GM12878 (cell line): ENCODE measurements around the gene PPHLN1. TPM values are rescaled to one million over a fixed set of nuclear protein-coding genes. Genes with fewer than 3 reads are reported as not detected.

Source experiments
- ATAC-seq: fragments of 200-7000 bp; cut with Tn5 transposase; 3 replicates; pipeline ENCODE4 v1.9.1; 2020; ENCODE audit warnings: mild to moderate bottlenecking, moderate library complexity
- BruUV-seq: library from RNA; stranded (reverse); fragments of 400-500 nt; replicated peaks from 2 replicates; lab custom pipeline; 2021; lab: Mats Ljungman, UMichigan
- CTCF ChIA-PET: fragments of 300-600 bp; sonication (Branson Sonifier 250); formaldehyde crosslinking; extraction: SDS; loops from one replicate; lab custom pipeline; 2021; ENCODE audit warnings: inconsistent platforms; lab: Yijun Ruan, JAX
- POLR2A ChIA-PET: fragments of 350-600 bp; formaldehyde crosslinking; extraction: SDS; loops from one replicate; lab custom pipeline; 2021; ENCODE audit warnings: inconsistent platforms; lab: Charles Lee
- RAD21 ChIA-PET: fragments of 300-600 bp; sonication (Branson Sonifier 250); formaldehyde crosslinking; loops from one replicate; lab custom pipeline; 2023; ENCODE audit warnings: antibody characterized with exemption; ENCODE audit not compliant: unreplicated experiment; lab: Charles Lee
- SMC1A ChIA-PET: fragments of 300-600 bp; sonication (Branson Sonifier 250); formaldehyde crosslinking; loops from one replicate; lab custom pipeline; 2023; ENCODE audit not compliant: unreplicated experiment, uncharacterized antibody; lab: Charles Lee
- DNase-seq: peaks from one replicate; pipeline ENCODE4 v3.0.0-alpha.2; 2011; ENCODE audit warnings: low read depth, low spot score
- FAIRE-seq: peaks from 3 replicates; lab custom pipeline; 2011; peaks lifted over from hg19 to GRCh38; lab: Jason Lieb, UNC
- H2AFZ ChIP-seq: 2 replicates; pipeline ENCODE4 v1.6.0; 2011; ENCODE audit warnings: low read depth, low read length, control low read depth; ENCODE audit not compliant: control insufficient read depth
- H3K27ac ChIP-seq: 2 replicates; pipeline ENCODE4 v1.5.1; 2011; ENCODE audit warnings: control low read depth; ENCODE audit not compliant: control insufficient read depth, insufficient read depth
- H3K27me3 ChIP-seq, 2 experiments: replicated peaks in 1 of 2; 2 replicates each; pipeline versions ENCODE4 v1.6.0 to v1.6.1; 2011; ENCODE audit warnings: low read length in 1 of 2; ENCODE audit not compliant: control insufficient read depth in 2 of 2, insufficient read depth in 2 of 2
- H3K36me3 ChIP-seq, 2 experiments: 2 replicates each; pipeline ENCODE4 v1.5.1; 2011; ENCODE audit warnings: low read length in 1 of 2; ENCODE audit not compliant: control insufficient read depth in 2 of 2, insufficient read depth in 2 of 2
- H3K4me1 ChIP-seq: 2 replicates; pipeline ENCODE4 v1.6.1; 2011; ENCODE audit warnings: mild to moderate bottlenecking, low read length, moderate library complexity, mixed read lengths; ENCODE audit not compliant: control insufficient read depth, insufficient read depth
- H3K4me2 ChIP-seq: 2 replicates; pipeline ENCODE4 v1.6.0; 2011; ENCODE audit warnings: control low read depth; ENCODE audit not compliant: control insufficient read depth, insufficient read depth
- H3K4me3 ChIP-seq: fragments of 200-600 bp; sonication (generic); 2 replicates; pipeline ENCODE4 v1.5.1; 2016
- H3K79me2 ChIP-seq: 2 replicates; pipeline ENCODE4 v1.6.0; 2011; ENCODE audit warnings: low read length; ENCODE audit not compliant: control insufficient read depth, insufficient read depth
- H3K9ac ChIP-seq: 2 replicates; pipeline ENCODE4 v1.8.0; 2011; ENCODE audit warnings: low read length, control low read depth, mixed read lengths; ENCODE audit not compliant: control insufficient read depth, insufficient read depth
- H3K9me3 ChIP-seq: replicated peaks from 3 replicates; pipeline ENCODE4 v1.5.1; 2011; ENCODE audit warnings: mild to moderate bottlenecking, low read length; ENCODE audit not compliant: control insufficient read depth, insufficient read depth
- H4K20me1 ChIP-seq: 2 replicates; pipeline ENCODE4 v1.6.0; 2011; ENCODE audit not compliant: control insufficient read depth, insufficient read depth
- CBX5 ChIP-seq: sonication (generic); IDR thresholded peaks from 2 replicates; pipeline ENCODE4 v1.6.1; 2016; ENCODE audit warnings: low read depth, moderate library complexity, mild to moderate bottlenecking, inconsistent platforms
- EZH2 ChIP-seq: IDR thresholded peaks from 2 replicates; pipeline ENCODE4 v1.6.1; 2012; ENCODE audit warnings: low read depth, mild to moderate bottlenecking, control low read depth, inconsistent platforms, low read length, borderline replicate concordance; ENCODE audit not compliant: control insufficient read depth
- FOS ChIP-seq: IDR thresholded peaks from 3 replicates; pipeline ENCODE4 v1.6.1; 2011; ENCODE audit warnings: borderline replicate concordance; ENCODE audit not compliant: insufficient read length; ENCODE audit errors: extremely low read depth
- HDAC6 ChIP-seq: fragments of 200-600 bp; sonication (generic); IDR thresholded peaks from one replicate; pipeline ENCODE4 v1.8.0; 2017; ENCODE audit warnings: antibody characterized with exemption; ENCODE audit not compliant: unreplicated experiment
- HSF1 ChIP-seq: fragments of 150-350 bp; IDR thresholded peaks from 2 replicates; pipeline ENCODE4 v1.6.1; 2014; ENCODE audit warnings: mild to moderate bottlenecking, low read depth, low read length
- MLLT1 ChIP-seq: fragments of 450-650 bp; IDR thresholded peaks from 2 replicates; pipeline ENCODE4 v1.6.1; 2016; ENCODE audit warnings: mild to moderate bottlenecking
- NR2C2 ChIP-seq: IDR thresholded peaks from 2 replicates; pipeline ENCODE4 v1.6.1; 2011; ENCODE audit warnings: borderline replicate concordance, low read depth; ENCODE audit not compliant: control insufficient read depth, insufficient read length
- PKNOX1 ChIP-seq: fragments of 450-650 bp; IDR thresholded peaks from 2 replicates; pipeline ENCODE4 v1.6.1; 2016; ENCODE audit warnings: mild to moderate bottlenecking
- SIN3A ChIP-seq: IDR thresholded peaks from 2 replicates; pipeline ENCODE4 v1.6.1; 2012; ENCODE audit warnings: low read depth, low read length, improper control_type of control experiment
- ZBTB11 ChIP-seq: fragments of 450-650 bp; formaldehyde crosslinking; IDR thresholded peaks from 2 replicates; pipeline ENCODE4 v1.5.0; 2022; ENCODE audit warnings: mild to moderate bottlenecking, missing genetic modification characterization
- ZSCAN29 ChIP-seq: fragments of 450-650 bp; IDR thresholded peaks from 2 replicates; pipeline ENCODE4 v1.6.1; 2017; ENCODE audit warnings: mild to moderate bottlenecking, moderate library complexity
- WGBS: methylation state at CpG from one replicate; pipeline ENCODE4 v1.1.6; 2016; ENCODE audit warnings: low lambda C conversion rate; ENCODE audit not compliant: insufficient replicate concordance, insufficient coverage; ENCODE audit errors: missing lambda C conversion rate; 5-methylcytosine and 5-hydroxymethylcytosine counted together
- in situ Hi-C: fragments of 300-500 bp; cut with MboI; formaldehyde crosslinking; loops from 9 replicates; pipeline ENCODE4 v1.14.3; 2018; ENCODE audit warnings: mixed read lengths
- intact Hi-C: fragments of 100-400 bp; cut with micrococcal nuclease; formaldehyde crosslinking; loops from one replicate; pipeline ENCODE4 v1.14.2; 2022; ENCODE audit not compliant: unreplicated experiment
- polyA plus RNA-seq, 11 experiments: library from polyadenylated mRNA; depleted of rRNA in 4 of 11; unstranded in 6 of 11; stranded (reverse) in 5 of 11; fragments of >200 nt; fragmentation: Nextera tagmentation in 4 of 11; fragmentation: Illumina TruSeq in 1 of 11; extraction: Ambion mirVana in 4 of 11; extraction: Trizol in 1 of 11; gene quantifications; 1 replicate in 1 of 11; 2 replicates in 10 of 11; pipeline versions ENCODE4 v1.2.1 to v1.2.3, GENCODE V29; 2011 to 2016; ENCODE audit warnings: inconsistent platforms in 2 of 11, missing spikeins in 2 of 11, low read depth in 1 of 11
- total RNA-seq, 4 experiments: library from RNA; depleted of rRNA in 3 of 4; stranded (reverse); fragments of >200 nt in 3 of 4; fragmentation: Illumina TruSeq in 1 of 4; extraction: Trizol in 1 of 4; gene quantifications; 2 replicates each; pipeline versions ENCODE4 v1.2.1 to v1.2.3, GENCODE V29; 2013 to 2021
- TF ChIP-seq, protein P1 (sequence below): fragments of 150-350 bp; IDR thresholded peaks from 2 replicates; pipeline ENCODE4 v1.6.1; 2016; ENCODE audit warnings: low read depth, low read length

Gene PPHLN1
- total and polyA plus RNA-seq, 10 of the 15 experiments (the other 5 are each of a cell fraction or from before 2014, with no cell fraction given), result 73.6 to 117 (median 92.1) TPM

DNA sequence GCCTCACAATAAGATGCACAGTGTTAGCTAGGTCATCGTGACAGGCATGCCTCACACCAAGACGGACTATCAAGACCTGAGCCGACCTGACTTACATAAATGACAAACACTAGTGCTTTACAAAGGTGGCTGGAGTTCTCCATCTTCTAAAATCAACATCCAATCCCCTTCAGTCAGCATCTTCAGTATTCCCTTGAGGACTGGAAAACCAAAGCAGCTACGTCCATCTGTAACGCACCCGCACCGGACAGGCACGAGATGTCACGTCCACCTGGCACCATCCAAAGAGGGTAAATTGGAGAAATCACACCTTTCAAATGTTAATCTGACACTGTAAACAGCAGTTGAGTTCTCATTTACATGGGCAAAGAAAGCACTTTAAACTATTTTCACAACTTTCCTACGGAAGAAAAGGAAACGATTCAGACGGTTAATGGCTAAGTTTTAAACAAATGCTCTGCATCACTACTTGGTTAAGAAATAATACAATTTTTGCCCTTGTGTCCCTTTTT is 133.4 kb downstream of the PPHLN1 start:
- BruUV-seq, result no TSS peak
- no peaks in the 10 kb centered on the region; a peak in 1 of 4 replicates for H3K36me3 ChIP-seq
- H3K9ac ChIP-seq, result no peak overlapping the region
- intact Hi-C loops (no loop called here), in situ Hi-C loops (no loop called here)
- WGBS, result 90% methylated on average over 12 of the region's 12 CpGs
- FAIRE-seq (no peak), ATAC-seq (no peak), DNase-seq (no peak)
- ChIA-PET CTCF (interaction anchor here (0.7 kb wide), 1 partner anchor 11 kb away, joined by 5 read pairs; no protein-coding TSS in a partner anchor), SMC1A (interaction anchor here (1.3 kb wide), 1 partner anchor 9 kb away, joined by 4 read pairs; no protein-coding TSS in a partner anchor), RAD21 (no interaction called here), POLR2A (no interaction called here)
- no peak overlapping the region for H3K4me3 ChIP-seq
- H3K4me2 ChIP-seq, result no peak overlapping the region
- no peaks in the 10 kb centered on the region for H3K4me1 ChIP-seq
- H3K27me3 ChIP-seq, result no peaks in the 10 kb centered on the region
- no peaks in the 10 kb centered on the region for H3K9me3 ChIP-seq
- no peak overlapping the region for H2AFZ ChIP-seq
- no peaks in the 10 kb centered on the region for H4K20me1 ChIP-seq
- H3K27ac ChIP-seq, result no peak overlapping the region
- no peaks in the 10 kb centered on the region for H3K79me2 ChIP-seq
- no peak for TF ChIP-seq NR2C2
- TF ChIP-seq, protein P1, sequence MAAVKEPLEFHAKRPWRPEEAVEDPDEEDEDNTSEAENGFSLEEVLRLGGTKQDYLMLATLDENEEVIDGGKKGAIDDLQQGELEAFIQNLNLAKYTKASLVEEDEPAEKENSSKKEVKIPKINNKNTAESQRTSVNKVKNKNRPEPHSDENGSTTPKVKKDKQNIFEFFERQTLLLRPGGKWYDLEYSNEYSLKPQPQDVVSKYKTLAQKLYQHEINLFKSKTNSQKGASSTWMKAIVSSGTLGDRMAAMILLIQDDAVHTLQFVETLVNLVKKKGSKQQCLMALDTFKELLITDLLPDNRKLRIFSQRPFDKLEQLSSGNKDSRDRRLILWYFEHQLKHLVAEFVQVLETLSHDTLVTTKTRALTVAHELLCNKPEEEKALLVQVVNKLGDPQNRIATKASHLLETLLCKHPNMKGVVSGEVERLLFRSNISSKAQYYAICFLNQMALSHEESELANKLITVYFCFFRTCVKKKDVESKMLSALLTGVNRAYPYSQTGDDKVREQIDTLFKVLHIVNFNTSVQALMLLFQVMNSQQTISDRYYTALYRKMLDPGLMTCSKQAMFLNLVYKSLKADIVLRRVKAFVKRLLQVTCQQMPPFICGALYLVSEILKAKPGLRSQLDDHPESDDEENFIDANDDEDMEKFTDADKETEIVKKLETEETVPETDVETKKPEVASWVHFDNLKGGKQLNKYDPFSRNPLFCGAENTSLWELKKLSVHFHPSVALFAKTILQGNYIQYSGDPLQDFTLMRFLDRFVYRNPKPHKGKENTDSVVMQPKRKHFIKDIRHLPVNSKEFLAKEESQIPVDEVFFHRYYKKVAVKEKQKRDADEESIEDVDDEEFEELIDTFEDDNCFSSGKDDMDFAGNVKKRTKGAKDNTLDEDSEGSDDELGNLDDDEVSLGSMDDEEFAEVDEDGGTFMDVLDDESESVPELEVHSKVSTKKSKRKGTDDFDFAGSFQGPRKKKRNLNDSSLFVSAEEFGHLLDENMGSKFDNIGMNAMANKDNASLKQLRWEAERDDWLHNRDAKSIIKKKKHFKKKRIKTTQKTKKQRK, result no peak
- TF ChIP-seq SIN3A, result no peak
- TF ChIP-seq ZSCAN29, result no peak
- no peak for TF ChIP-seq HDAC6
- TF ChIP-seq PKNOX1, result no peak
- no peak for TF ChIP-seq MLLT1
- TF ChIP-seq ZBTB11, result no peak
- no peak for TF ChIP-seq HSF1
- no peak for TF ChIP-seq FOS
- no peak for TF ChIP-seq CBX5
- TF ChIP-seq EZH2, result no peak
